Ovary (tissue), 3 donors: ENCODE measurements around the gene EEF1A2.

ENCODE experiments used
- EP300 ChIP-seq: sonication (generic); formaldehyde crosslinking; IDR thresholded peaks from one replicate; pipeline ENCODE4 v1.6.1; 2017; ENCODE audit warnings: antibody characterized with exemption
- TF ChIP-seq, protein P1 (sequence below), 3 donors: fragments of 450-650 bp in 2 of 3; fragments of 200-600 bp in 1 of 3; IDR thresholded peaks; one replicate each; pipeline versions ENCODE4 v1.5.1 to v1.8.0; 2016 to 2022; ENCODE audit warnings: antibody characterized with exemption in 3 of 3, mild to moderate bottlenecking in 1 of 3
- donor health status: DM: no; HTN: no; CAD: no.

DNA sequence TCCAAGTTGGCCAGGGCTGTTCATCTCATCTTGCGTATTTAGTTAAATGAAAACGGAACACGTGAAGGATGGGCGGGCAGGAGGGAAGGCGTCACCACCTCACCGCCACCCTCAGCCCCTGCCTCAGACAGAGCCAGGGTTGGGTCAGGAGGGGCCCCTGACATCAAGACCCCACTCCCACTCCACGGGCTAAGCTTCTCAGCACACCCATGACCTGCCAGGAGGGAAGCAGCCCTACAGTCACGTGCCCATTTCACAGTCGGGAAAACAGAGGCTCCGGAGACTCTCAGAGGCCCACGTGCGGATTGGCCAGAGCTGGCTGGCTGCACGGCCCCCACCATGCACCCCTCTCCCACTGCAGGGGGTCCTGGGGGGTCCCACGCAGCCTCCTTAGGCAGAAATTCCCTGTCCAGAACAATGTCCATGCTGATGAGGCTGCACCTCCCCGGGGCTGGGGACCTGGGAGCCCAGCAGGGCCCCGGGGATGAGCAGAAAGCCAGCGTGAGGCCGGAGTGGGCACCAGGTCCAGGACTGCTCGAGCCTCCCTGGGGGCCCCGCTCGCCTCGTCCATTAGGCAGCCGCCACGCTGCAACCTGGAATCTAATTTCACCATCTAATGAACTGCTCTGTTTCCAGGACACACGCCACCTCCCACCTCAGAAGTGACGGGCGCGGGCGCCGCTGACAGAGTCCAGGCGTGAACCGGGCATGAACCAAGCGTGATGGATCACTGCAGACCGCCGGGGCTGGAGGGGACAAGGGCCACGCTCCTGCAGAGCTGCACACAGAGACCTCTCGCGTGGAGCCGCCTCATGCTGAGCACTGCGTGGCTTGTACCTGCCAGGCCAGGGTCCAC is 42.2 kb downstream of the EEF1A2 start:
- TF ChIP-seq EP300 = no peak
- TF ChIP-seq, protein P1, sequence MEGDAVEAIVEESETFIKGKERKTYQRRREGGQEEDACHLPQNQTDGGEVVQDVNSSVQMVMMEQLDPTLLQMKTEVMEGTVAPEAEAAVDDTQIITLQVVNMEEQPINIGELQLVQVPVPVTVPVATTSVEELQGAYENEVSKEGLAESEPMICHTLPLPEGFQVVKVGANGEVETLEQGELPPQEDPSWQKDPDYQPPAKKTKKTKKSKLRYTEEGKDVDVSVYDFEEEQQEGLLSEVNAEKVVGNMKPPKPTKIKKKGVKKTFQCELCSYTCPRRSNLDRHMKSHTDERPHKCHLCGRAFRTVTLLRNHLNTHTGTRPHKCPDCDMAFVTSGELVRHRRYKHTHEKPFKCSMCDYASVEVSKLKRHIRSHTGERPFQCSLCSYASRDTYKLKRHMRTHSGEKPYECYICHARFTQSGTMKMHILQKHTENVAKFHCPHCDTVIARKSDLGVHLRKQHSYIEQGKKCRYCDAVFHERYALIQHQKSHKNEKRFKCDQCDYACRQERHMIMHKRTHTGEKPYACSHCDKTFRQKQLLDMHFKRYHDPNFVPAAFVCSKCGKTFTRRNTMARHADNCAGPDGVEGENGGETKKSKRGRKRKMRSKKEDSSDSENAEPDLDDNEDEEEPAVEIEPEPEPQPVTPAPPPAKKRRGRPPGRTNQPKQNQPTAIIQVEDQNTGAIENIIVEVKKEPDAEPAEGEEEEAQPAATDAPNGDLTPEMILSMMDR (IDR thresholded peaks at IDR 0.05) = no peak
